NCI-H146 treated with DMSO at 0.1 percent for 48 hours (cell line): ENCODE measurements around the gene IP6K2.
"Not testable (repeated sequence)": the region's sequence is repeated elsewhere in the genome, so short reads cannot be mapped to it uniquely, and the experiment has no call there.

ENCODE experiments used
- DNase-seq: peaks from one replicate; lab custom pipeline; 2025; ENCODE audit not compliant: unreplicated experiment; lab: John Stamatoyannopoulos, UW

IP6K2 gene

GRCh38 chr3:48716982-48717746, at the start of gene IP6K2:
IP6K2 (minus strand) TSS chr3:48717221; CDS start chr3:48695291, 21,930 bp downstream.
- DNase-seq = peak; percentile 90

GRCh38 chr3:48765376-48765775, 48.4 kb upstream of the IP6K2 start:
- no peak for DNase-seq

DNA sequence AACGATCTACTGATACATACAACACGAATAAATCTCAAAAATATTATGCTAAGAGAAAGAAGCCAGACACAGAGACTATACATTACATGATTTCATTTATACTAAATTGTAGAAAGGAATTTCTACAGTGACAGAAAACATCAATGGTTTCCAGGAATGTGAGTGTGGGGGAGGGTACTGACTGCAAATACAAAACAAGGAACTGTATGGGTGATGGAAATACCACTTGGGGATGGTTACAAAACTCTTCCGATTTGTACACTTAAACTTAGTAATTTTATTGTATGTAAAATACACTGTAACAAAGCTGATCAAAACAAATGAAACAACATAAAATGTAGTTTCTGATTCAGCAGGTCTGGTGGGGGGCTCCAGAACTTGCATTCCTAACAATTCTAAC, 45.8 kb upstream of the IP6K2 start:
- no peak for DNase-seq

DNA sequence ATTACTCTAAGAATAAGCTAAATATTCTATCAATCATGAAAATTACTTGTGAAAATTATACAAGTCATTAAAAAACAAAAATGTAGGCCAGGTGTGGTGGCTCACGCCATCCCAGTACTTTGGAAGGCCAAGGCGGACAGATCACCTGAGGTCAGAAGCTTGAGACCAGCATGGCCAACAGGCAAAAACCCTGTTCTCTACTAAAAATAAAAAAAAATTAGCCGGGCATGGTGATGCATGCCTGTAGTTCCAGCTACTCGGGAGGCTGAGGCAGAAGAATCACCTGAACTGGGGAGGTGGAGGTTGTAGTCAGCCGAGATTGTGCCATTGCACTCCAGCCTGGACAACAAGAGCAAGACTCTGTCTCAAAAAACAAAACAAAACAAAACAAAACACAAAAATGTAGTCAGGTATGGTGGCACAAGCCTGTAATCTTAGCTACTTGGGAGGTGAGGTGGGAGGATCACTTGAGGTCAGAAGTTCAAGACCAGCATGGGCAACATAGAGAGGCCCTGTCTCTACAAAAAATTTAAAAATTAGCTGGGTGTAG, 43.0 kb upstream of the IP6K2 start:
- not testable (repeated sequence) for DNase-seq

GRCh38 chr3:48759531-48759930, 42.5 kb upstream of the IP6K2 start:
- DNase-seq = not testable (repeated sequence)

DNA sequence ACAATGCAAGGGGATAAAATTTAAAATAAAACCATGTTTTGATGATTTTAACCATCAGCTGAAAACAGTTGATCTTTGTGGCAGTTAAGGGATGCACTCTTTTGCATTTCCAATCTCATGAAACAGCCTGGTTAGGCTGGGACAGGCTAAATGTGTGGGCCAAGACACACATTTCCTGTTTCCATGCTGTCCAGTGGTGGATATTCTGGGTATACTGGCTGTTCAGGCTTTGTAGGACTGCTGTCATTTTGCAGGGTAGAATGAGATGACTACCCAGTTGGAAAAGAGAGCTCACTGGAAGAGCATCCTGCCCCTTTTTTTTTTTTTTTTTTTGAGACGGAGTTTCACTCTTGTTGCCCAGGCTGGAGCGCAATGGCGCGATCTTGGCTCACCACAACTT, 42.0 kb upstream of the IP6K2 start:
- DNase-seq = no peak

GRCh38 chr3:48756640-48757039, 39.6 kb upstream of the IP6K2 start:
- DNase-seq = no peak

DNA sequence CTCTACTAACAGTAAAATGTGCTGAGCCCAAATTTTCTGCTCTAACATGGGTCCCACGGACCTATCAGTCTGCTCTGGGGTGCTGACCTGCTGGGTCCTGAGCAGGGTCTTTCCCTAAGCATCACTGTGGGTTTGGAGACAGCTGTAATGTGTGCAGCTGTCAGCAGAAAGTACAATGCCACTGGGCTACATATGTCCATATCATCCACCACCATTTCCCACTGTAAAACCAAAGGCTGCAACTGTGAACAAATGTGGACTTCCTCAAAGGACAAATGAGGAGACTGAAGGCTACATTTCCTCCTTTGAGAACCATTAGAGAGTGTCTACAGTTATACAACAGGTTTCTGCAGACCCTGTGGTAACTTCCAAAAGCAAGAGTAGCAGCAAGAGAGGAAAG, 33.8 kb upstream of the IP6K2 start:
- DNase-seq = no peak

DNA sequence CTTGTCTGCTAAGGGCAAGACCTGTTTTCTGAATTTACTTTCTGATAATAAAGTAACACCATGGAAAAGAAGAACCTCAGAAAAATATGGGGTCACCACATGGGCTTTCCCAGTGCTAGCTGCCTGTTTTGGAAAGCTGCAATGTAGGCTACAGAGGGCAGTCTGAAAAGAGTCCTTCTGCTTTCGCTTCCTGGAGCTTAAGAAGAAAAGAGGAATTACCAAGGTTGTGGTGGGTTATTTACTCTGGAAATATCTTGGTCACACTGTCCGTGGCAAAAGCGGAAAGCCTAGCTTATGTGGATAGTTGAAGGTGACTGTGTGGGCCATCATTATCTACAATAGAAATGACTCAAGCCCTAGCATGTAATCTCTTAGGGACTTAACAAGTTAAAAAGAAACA, 31.7 kb upstream of the IP6K2 start:
- no peak for DNase-seq

DNA sequence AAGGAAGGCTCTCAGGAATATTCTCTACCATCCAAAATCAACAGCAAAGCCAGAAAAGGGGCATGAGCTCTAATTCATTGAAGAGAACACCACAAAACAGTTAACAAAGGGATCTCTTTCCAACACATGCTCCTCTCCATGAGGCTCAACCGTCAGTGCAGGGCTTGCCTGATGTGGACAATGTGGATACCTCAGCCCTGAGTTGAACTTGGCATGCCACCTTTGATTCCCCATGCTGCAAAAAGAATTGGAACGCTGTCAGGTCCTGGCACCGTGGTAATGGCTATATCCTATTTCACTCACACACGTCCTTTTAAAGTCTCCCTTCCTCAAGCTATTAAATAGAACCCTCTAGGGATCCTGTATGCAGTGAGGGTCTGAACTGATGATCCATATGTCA, 30.7 kb upstream of the IP6K2 start:
- no peak for DNase-seq

DNA sequence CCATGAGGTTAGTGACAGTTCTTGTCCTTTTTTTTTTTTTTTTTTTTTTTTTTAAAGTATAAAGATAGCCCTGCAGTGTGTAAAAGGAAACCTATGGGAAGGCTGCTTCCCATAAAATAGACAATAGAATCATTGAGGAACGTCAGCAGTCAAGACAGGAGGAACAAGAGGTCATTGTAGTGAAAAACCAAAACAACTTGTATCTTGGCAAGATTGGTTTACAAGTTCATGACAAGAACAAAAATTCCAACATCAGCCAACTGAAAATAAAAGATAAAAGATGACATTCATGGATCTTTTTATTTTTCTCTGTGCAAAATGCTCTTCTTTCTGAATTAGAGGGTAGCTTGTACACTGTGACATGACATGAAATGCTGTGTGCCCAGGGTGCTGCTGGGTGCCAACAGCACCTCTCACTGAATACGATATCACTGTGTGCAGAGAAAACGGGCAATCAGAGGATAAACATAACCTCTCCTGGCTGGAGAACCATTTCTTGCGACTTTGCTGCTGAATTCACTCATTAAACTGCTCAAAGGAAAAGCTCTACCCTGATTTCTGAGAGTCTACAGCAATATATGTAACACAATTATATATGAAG, 30.1 kb upstream of the IP6K2 start:
- no peak for DNase-seq

GRCh38 chr3:48743773-48744172, 26.8 kb upstream of the IP6K2 start:
- no peak for DNase-seq

DNA sequence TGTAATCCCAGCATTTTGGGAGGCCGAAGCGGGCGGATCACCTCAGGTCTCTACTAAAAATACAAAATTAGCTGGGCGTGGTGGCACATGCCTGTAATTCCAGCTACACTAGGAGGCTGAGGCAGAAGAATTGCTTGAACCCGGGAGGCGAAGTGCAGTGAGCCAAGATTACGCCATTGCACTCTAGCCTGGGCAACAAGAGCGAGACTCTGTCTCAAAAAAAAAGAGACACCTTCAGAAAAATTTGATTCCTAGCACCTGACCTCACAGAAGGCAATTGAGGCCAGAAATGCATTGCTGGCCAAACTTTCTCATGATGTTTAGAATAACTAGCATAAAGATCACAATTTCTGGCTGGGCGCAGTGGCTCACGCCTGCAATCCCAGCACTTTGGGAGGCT, 24.2 kb upstream of the IP6K2 start:
- not testable (repeated sequence) for DNase-seq

DNA sequence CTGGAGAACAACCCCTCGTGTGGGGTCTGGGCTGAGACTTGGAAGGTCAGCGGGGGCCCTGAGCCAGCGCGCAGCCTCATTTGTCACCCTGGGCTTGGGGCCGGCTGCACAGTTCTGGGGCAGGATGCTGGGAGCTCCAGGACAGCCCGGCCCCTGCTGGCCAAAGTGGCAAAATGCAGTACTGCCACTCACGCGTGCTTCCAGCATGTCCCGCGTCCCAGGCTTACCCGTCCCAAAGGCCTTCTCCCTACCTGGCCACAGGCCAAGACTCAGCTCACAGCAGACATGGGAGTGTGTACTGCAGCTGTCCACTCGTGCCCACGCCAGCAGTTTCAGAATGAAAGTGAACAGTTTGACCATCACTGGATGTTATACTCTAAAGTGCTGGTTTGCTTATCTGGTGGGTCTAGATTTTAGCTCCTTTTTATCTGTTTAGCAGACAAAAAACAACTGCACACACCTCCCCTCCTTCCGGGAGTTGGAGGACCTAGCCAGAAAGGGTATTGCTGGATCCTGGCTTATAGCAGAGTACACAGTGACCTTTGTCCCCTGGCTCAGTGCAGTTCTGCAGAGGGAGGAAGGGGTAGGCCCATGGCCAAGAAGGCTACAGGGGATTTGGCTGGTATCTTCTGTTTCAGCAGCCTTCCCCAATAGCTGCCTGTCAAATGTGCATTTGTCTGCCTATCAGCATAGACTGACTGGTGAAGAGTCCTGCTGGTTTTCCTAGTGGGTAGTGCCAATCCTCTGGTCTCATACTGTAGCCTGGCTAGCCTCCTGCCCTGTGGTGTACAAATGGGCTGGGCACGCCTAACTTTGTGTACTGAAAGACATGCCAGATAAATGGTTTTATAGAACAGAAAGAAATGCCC, 23.2 kb upstream of the IP6K2 start:
- DNase-seq = peak; percentile 4

GRCh38 chr3:48739617-48739954, 22.6 kb upstream of the IP6K2 start:
- DNase-seq = no peak

DNA sequence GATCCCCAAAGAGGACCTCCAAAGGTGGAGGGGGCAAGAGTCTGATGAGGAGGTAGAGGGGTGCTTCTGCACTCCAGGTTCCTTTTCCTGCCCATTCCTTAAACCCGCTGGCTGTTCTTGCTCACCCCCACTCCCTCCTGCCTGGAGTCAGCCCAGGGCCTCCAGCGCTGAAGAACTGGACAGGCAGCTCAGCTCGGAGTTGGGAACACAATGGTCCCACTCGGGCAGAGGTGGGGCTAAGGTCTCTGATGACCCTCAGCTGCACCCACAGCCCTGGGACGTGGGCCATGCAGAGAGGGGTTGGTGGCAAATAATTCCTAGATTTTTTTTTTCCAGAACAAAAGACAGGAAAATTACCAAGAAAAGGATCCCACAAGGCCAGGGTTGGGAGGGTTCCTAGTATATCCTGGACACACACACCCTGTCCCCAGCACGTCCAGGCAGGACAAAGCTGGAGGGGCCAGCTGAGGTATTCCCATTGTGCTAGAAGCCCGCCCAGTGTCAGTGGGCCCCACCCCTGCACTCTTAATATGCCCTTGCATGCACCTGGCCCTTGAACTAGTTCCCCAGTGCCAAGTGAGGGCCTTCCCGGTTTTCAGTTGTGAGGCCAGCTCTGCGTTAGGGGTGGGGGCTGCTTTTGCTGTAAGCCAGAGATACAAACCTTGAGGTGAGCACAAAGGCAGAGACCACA, 22.1 kb upstream of the IP6K2 start:
- DNase-seq = no peak

- no peak for DNase-seq
These were observed 21.1 kb upstream of the IP6K2 start for GRCh38 chr3:48738144-48738536.

- DNase-seq = not testable (repeated sequence)
These were observed 18.2 kb upstream of the IP6K2 start for GRCh38 chr3:48735075-48735767.

DNA sequence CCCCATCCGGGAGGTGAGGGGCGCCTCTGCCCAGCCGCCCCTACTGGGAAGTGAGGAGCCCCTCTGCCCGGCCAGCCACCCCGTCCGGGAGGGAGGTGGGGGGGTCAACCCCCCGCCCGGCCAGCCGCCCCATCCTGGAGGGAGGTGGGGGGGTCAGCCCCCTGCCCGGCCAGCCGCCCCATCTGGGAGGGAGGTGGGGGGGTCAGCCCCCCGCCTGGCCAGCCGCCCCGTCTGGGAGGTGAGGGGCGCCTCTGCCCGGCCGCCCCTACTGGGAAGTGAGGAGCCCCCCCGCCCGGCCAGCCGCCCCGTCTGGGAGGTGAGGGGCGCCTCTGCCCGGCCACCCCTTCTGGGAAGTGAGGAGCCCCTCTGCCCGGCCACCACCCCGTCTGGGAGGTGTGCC, 17.5 kb upstream of the IP6K2 start:
- DNase-seq = not testable (repeated sequence)

DNA sequence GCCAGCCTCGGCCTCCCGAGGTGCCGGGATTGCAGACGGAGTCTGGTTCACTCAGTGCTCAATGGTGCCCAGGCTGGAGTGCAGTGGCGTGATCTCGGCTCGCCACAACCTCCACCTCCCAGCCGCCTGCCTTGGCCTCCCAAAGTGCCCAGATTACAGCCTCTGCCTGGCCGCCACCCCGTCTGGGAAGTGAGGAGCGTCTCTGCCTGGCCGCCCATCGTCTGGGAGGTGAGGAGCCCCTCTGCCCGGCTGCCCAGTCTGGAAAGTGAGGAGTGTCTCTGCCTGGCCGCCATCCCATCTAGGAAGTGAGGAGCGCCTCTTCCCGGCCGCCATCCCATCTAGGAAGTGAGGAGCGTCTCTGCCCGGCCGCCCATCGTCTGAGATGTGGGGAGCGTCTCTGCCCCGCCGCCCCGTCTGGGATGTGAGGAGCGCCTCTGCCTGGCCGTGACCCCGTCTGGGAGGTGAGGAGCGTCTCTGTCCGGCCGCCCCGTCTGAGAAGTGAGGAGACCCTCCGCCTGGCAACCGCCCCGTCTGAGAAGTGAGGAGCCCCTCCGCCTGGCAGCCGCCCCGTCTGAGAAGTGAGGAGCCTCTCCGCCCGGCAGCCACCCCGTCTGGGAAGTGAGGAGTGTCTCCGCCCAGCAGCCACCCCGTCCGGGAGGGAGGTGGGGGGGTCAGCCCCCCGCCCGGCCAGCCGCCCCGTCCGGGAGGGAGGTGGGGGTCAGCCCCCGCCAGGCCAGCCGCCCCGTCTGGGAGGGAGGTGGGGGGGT, 16.9 kb upstream of the IP6K2 start:
- DNase-seq = not testable (repeated sequence)
